T47D (cell line): ENCODE data around the gene TMEM100.

Experiments used
- DNase-seq, 2 experiments: peaks; one replicate each; pipeline versions ENCODE4 v3.0.0 to v3.0.0-alpha.2; 2011 to 2012; ENCODE audit warnings: low read depth in 1 of 2, low spot score in 1 of 2
- JUND ChIP-seq: IDR thresholded peaks from 2 replicates; pipeline ENCODE4 v1.6.1; 2012; ENCODE audit warnings: low read depth
- in situ Hi-C: cut with HindIII; loops from 2 replicates; pipeline ENCODE4 v1.10.0; 2016; ENCODE audit warnings: low sequenced_read_pairs, low pct_unique_long_range_greater_than_20kb

Gene TMEM100

GRCh38 chr17:55737976-55738501, 15.4 kb upstream of the TMEM100 start:
- no peak for DNase-seq
- in situ Hi-C loops: no loop called here
- no peak for TF ChIP-seq JUND

- in situ Hi-C loops: no loop called here
- no peak for TF ChIP-seq JUND
- peak in 1 of 2 experiments; percentile 61 for DNase-seq
These were observed 13.2 kb upstream of the TMEM100 start for GRCh38 chr17:55735731-55736405.

- in situ Hi-C loops: no loop called here
- TF ChIP-seq JUND: no peak
- DNase-seq: no peak
These were observed 11.6 kb upstream of the TMEM100 start for GRCh38 chr17:55734128-55734781.

- no peak for TF ChIP-seq JUND
- no peak for DNase-seq
- in situ Hi-C loops: no loop called here
These were observed 9.1 kb upstream of the TMEM100 start for GRCh38 chr17:55731586-55732250.

- no peak for TF ChIP-seq JUND
- in situ Hi-C loops: no loop called here
- DNase-seq: no peak
These were observed 8.1 kb upstream of the TMEM100 start for GRCh38 chr17:55730808-55731207.

- no peak for TF ChIP-seq JUND
- in situ Hi-C loops: no loop called here
- DNase-seq: no peak
These were observed 7.7 kb upstream of the TMEM100 start for GRCh38 chr17:55730380-55730779.

- no peak for DNase-seq
- TF ChIP-seq JUND: no peak
- in situ Hi-C loops: no loop called here
These were observed 6.8 kb upstream of the TMEM100 start for GRCh38 chr17:55729484-55729883.

GRCh38 chr17:55728833-55729232, 6.2 kb upstream of the TMEM100 start:
- DNase-seq: no peak
- in situ Hi-C loops: no loop called here
- TF ChIP-seq JUND: no peak

GRCh38 chr17:55728361-55728760, 5.7 kb upstream of the TMEM100 start:
- in situ Hi-C loops: no loop called here
- DNase-seq: no peak
- no peak for TF ChIP-seq JUND

GRCh38 chr17:55727920-55728319, 5.3 kb upstream of the TMEM100 start:
- no peak for DNase-seq
- in situ Hi-C loops: no loop called here

GRCh38 chr17:55727275-55727674, 4.6 kb upstream of the TMEM100 start:
- TF ChIP-seq JUND: no peak
- no peak for DNase-seq
- in situ Hi-C loops: no loop called here

More at GRCh38 chr17:55727920-55728319, 5.3 kb upstream of the TMEM100 start:
- no peak for TF ChIP-seq JUND

GRCh38 chr17:55726440-55726839, 3.8 kb upstream of the TMEM100 start:
- in situ Hi-C loops: no loop called here
- no peak for TF ChIP-seq JUND
- DNase-seq: peak in 1 of 2 experiments; percentile 35

GRCh38 chr17:55723488-55723848, 804 bp upstream of the TMEM100 start:
- no peak for DNase-seq
- in situ Hi-C loops: no loop called here
- TF ChIP-seq JUND: no peak
